RWPE1 (cell line): ENCODE results near the gene CECR2.

Source experiments
- CTCF ChIA-PET: fragments of 350-600 bp; sonication (Branson Sonifier 250); formaldehyde crosslinking; extraction: SDS; loops from one replicate; lab custom pipeline; 2021; lab: Yijun Ruan, JAX
- POLR2A ChIA-PET: fragments of 400-600 bp; formaldehyde crosslinking; extraction: SDS; loops from one replicate; lab custom pipeline; 2020; ENCODE audit warnings: antibody characterized with exemption; ENCODE audit not compliant: low non-redundant PET; lab: Yijun Ruan, JAX
- DNase-seq: peaks from one replicate; pipeline ENCODE4 v3.0.0; 2012; ENCODE audit warnings: low spot score
- H3K27ac ChIP-seq: fragments of 450-650 bp; 2 replicates; pipeline ENCODE4 v1.5.1; 2017
- TF ChIP-seq, protein P1 (sequence below): fragments of 450-650 bp; conservative IDR thresholded peaks from 2 replicates; pipeline ENCODE4 v1.5.1; 2017; ENCODE audit warnings: low read depth, mild to moderate bottlenecking

CECR2 gene

DNA sequence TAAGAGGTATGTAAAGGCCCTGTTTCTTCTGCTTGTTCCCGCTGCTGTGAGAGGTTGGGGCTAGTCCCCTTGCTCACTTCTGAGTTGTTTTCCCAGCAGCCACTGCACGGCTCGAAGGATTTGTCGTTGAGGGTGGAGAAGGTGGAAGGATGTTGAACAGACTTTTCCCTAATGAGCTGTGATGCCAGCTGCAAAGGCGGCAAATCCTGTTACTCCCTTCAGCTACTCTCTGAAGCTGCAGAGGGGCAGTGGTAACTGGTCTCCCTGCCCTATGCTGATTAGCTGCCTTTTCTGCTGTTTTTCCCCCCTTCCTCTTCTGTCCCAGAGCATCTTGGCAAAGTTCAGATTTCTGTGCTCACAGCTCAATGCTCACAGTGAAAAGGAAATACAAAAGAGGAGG is 103.7 kb downstream of the CECR2 start:
- ChIA-PET CTCF (no interaction called here), POLR2A (no interaction called here)
- no peak for DNase-seq
- TF ChIP-seq, protein P1, sequence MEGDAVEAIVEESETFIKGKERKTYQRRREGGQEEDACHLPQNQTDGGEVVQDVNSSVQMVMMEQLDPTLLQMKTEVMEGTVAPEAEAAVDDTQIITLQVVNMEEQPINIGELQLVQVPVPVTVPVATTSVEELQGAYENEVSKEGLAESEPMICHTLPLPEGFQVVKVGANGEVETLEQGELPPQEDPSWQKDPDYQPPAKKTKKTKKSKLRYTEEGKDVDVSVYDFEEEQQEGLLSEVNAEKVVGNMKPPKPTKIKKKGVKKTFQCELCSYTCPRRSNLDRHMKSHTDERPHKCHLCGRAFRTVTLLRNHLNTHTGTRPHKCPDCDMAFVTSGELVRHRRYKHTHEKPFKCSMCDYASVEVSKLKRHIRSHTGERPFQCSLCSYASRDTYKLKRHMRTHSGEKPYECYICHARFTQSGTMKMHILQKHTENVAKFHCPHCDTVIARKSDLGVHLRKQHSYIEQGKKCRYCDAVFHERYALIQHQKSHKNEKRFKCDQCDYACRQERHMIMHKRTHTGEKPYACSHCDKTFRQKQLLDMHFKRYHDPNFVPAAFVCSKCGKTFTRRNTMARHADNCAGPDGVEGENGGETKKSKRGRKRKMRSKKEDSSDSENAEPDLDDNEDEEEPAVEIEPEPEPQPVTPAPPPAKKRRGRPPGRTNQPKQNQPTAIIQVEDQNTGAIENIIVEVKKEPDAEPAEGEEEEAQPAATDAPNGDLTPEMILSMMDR = no peak
- H3K27ac ChIP-seq = no peak overlapping the region

DNA sequence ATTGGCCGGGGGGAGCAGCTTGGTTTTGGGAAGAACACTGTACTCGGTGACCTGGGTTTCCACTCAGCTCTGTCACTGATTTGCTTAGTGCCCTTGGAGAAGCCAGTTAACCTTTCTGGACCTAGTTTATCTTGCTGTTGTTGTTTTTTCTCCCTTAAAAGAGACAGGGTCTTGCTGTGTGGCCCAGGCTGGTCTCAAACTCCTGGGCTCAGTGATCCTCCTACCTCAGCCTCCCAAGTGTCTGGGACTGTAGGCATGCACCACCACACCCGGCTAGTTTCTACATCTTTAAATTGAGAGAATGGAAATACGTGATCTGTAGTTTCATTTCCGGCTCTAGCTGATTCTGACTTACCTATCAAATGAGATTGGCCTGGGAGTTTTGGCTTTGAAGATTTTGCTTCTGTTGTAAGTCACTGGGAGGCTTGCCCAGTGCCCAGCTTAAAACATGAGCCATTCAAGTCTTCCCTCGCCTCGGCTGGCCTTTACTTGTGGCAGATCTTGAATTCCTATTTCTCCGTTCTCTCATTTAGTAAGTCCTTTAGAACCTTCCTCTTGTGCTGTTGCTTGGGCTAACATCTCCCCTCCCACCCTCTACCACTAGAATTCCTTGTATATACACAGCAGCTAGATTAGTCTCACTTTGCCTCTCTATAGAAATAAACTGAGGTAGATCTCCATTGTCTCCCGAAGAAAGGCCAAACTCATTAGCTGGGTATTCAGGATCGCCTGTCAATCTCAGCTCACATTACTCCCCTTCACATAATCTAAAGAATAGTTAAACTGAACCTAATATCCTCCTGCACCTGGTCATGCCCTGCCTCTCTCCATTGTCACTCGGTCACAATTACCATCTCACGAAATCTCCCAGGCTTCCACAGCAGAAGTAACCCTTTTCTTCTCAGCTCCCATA is 106.3 kb downstream of the CECR2 start:
- ChIA-PET POLR2A (no interaction called here), CTCF (no interaction called here)
- no peak overlapping the region for H3K27ac ChIP-seq
- TF ChIP-seq, protein P1 = no peak
- no peak for DNase-seq

GRCh38 chr22:17476838-17477237 is 107.6 kb downstream of the CECR2 start:
- CTCF ChIA-PET = no interaction called here

DNA sequence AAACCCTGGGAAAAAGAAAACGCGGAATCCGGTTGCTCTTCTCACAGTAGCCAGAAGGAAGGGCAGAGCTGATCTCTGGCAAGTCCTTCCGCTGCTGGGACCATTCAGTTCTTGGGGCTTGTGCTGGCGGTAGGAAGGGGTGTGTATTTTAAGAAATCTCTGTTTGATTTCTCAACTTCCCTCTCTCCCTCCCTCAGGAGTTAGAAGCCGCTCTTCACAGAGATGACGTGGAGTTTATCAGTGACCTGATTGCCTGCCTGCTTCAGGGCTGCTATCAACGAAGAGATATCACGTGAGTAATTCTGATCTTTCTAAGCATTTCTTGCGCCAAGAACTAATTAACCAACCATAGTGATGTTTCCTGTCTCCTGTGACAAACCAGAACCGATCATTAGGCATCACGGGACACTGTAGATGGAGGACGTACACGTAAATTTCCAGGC is 108.2 kb downstream of the CECR2 start:
- ChIA-PET POLR2A (no interaction called here), CTCF (no interaction called here)
- DNase-seq = no peak
- no peak overlapping the region for H3K27ac ChIP-seq
- TF ChIP-seq, protein P1 = no peak

More at GRCh38 chr22:17476838-17477237, 107.6 kb downstream of the CECR2 start:
- DNase-seq = no peak
- POLR2A ChIA-PET = no interaction called here
- no peak overlapping the region for H3K27ac ChIP-seq
- TF ChIP-seq, protein P1 = no peak

DNA sequence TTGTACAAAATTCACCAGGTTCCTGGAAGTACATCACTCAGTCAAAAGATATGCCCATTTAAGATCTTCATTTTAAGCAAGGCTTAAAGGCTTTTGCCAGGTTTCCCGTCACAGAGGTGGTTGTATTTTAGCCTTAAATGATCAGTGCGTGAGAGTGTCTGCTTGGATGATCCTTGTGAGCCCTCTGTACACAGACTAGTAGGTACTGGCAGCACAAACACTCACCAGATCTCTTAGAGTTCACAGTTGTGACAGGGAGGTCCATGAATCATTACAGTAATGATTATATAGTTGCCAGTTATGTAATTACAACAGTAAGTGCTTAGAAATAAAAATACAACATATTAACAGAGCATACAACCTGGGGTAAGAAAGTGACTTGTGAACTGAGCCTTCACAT is 109.9 kb downstream of the CECR2 start:
- H3K27ac ChIP-seq = no peak overlapping the region
- ChIA-PET POLR2A (interaction anchor here (0.6 kb wide), 1 partner anchor 699 kb away, joined by 5 read pairs; no protein-coding TSS in a partner anchor), CTCF (no interaction called here)
- TF ChIP-seq, protein P1 = no peak
- no peak for DNase-seq

DNA sequence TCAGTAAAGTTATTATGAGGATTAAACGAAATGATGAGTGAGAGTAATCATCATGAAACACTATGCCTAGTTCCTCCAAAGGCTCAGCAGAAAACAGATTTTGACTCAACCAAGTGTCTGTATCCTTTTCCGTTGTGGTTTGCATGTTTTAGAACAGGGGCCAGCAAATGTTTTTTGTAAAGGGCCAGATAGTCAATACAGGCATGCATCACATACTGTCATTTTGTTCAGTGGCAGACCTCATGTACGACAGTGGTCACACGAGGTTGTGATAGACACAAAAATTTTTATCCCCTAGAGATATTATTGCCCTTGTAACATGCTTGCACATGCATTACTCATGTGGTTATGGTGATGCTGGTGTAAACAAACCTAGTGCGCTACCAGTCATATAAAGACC is 112.2 kb downstream of the CECR2 start:
- CTCF ChIA-PET = interaction anchor here (0.7 kb wide), 1 partner anchor 105 kb away, joined by 3 read pairs; no protein-coding TSS in a partner anchor
- no peak for DNase-seq
- H3K27ac ChIP-seq = no peak overlapping the region
- TF ChIP-seq, protein P1 = no peak
- POLR2A ChIA-PET = no interaction called here
